ENCODE data around the gene MRGPRF. TPM values are rescaled to one million over a fixed set of nuclear protein-coding genes. Genes with fewer than 3 reads are reported as not detected.

The MRGPRF gene
- total and polyA plus RNA-seq, 2 of the 8 experiments (the other 6 are each of a cell fraction or from before 2014, with no cell fraction given): 7.5 to 11.0 TPM

DNA sequence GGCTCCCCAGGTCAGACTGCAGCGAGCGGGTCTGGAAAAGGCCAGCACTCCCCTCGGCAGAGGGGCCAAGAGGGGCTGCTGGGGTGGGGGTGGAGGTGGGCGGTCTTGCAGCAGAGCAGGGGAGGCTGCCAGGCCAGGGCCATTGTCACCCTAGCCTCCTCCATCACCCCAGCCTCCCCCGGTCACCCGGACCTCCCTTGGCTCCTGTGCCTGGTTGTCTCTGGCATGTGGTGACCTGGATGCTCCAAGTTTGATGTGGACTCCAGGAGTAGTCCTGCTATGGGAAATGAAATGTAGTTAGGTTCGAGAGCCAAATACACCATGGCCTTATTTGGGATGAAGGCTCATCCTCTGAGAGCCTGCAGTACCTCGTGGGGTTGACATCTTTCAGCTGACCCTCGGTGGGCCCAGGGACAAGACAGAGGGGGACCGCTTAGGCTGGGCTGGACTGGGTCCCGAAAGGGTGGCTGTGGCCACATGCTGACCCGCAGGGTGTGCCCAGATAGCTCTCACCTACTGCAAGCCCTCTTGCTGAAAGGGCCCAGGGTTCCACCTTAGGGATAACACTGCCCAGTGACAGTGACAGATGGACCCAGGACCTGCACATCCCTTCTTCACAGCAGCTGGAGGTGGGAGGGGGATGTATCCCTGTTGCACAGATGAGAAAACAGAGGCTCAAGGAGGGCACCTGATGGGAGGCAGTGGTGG lies 56.3 kb downstream of the MRGPRF start:
- Histone ChIP-seq H2BK15ac (ENCODE audit: low read length) (no peak overlapping the region), H3K27me3 (replicated peaks in 1 of 4; ENCODE audit: control insufficient read depth in 3 of 4, extremely low read depth in 1 of 4, insufficient read depth in 3 of 4, low read length in 3 of 4) (no peaks in the 10 kb centered on the region), H3K9ac (replicated peaks in 1 of 4; ENCODE audit: extremely low read depth in 1 of 4, low read depth in 3 of 4, low read length in 3 of 4) (no peak overlapping the region), H3K79me2 (ENCODE audit: control insufficient read depth in 1 of 2, insufficient read depth in 2 of 2, low read length in 2 of 2) (no peaks in the 10 kb centered on the region), H4K20me1 (replicated peaks in 1 of 2; ENCODE audit: control insufficient read depth in 1 of 2, insufficient read depth in 2 of 2, low read length in 2 of 2) (no peaks in the 10 kb centered on the region), H3K14ac (ENCODE audit: insufficient read length) (no peak overlapping the region), H3K4me3 (ENCODE audit: extremely low read depth in 1 of 4, insufficient read depth in 2 of 4, low read depth in 3 of 4, low read length in 4 of 4) (no peak overlapping the region), H4K5ac (ENCODE audit: insufficient read length, low read depth, low read length) (no peak overlapping the region), H3K18ac (ENCODE audit: extremely low read depth, low read length) (no peak overlapping the region), H3K56ac (replicated peaks; ENCODE audit: insufficient read length, low read depth, low read length) (no peak overlapping the region), H3K23ac (ENCODE audit: insufficient read length) (no peak overlapping the region), H2BK5ac (ENCODE audit: low read depth, low read length) (no peak overlapping the region), H3K4me1 (replicated peaks in 1 of 4; ENCODE audit: control insufficient read depth in 3 of 4, insufficient read depth in 4 of 4, low read length in 3 of 4) (peaks cover 0 to 8% (median 4%) of the 10 kb centered on the region in 4 experiments; a peak in 1 of 7 replicates), H3K36me3 (ENCODE audit: control insufficient read depth in 2 of 4, insufficient read depth in 4 of 4, low read length in 3 of 4) (no peaks in the 10 kb centered on the region), H3K9me3 (ENCODE audit: insufficient read depth in 2 of 2, low read depth in 1 of 2, low read length in 1 of 2) (no peaks in the 10 kb centered on the region), H3K23me2 (ENCODE audit: low read depth, low read length) (no peaks in the 10 kb centered on the region), H2BK12ac (ENCODE audit: low read depth, low read length) (no peak overlapping the region), H3K79me1 (ENCODE audit: low read depth, low read length) (no peaks in the 10 kb centered on the region), H4K8ac (ENCODE audit: extremely low read depth, insufficient read depth, low read length) (no peak overlapping the region), H3K27ac (ENCODE audit: low read depth, low read length) (no peak overlapping the region; the same call in 1 of the 2 replicates), H3K4ac (replicated peaks; ENCODE audit: insufficient read length, low read depth, low read length) (no peak overlapping the region), H3K4me2 (ENCODE audit: insufficient read depth in 1 of 2, low read depth in 2 of 2, low read length in 2 of 2) (no peak overlapping the region), H2BK20ac (ENCODE audit: low read length) (no peak overlapping the region), H2AFZ (ENCODE audit: low read length) (no peak overlapping the region), H4K91ac (replicated peaks; ENCODE audit: insufficient read length, low read length) (no peak overlapping the region), H2BK120ac (replicated peaks; ENCODE audit: low read depth, low read length) (no peak overlapping the region), H2AK5ac (ENCODE audit: low read depth, low read length) (no peak overlapping the region; the same call in 1 of the 2 replicates)
- FAIRE-seq (no peak), DNase-seq (ENCODE audit: low read depth in 1 of 2, low spot score in 2 of 2) (no peak)
- ChIA-PET POLR2A (ENCODE audit: partially characterized antibody) (interaction anchor here (1.1 kb wide), 1 partner anchor 23 kb away, joined by 3 read pairs; no protein-coding TSS in a partner anchor), CTCF (ENCODE audit: partially characterized antibody) (interaction anchor here (0.7 to 3.4 kb wide), 18 partner anchors 8 to 661 kb away, joined by 3 to 13 read pairs (median 6); partner anchors contain the start of gene MRGPRF)
- WGBS, 2 experiments (ENCODE audit: extremely low coverage in 1 of 2, insufficient coverage in 1 of 2, insufficient read length in 1 of 2, insufficient replicate concordance in 2 of 2, low coverage in 1 of 2, low lambda C conversion rate in 2 of 2, missing lambda C conversion rate in 1 of 2): 92% methylated on average over 6 of the region's 12 CpGs; no CpG with 5 or more reads in 1 of the 2 experiments
- no peak for TF ChIP-seq KDM1A (IDR thresholded peaks at IDR 0.05; ENCODE audit: borderline replicate concordance, low read length)
- TF ChIP-seq, protein P1, sequence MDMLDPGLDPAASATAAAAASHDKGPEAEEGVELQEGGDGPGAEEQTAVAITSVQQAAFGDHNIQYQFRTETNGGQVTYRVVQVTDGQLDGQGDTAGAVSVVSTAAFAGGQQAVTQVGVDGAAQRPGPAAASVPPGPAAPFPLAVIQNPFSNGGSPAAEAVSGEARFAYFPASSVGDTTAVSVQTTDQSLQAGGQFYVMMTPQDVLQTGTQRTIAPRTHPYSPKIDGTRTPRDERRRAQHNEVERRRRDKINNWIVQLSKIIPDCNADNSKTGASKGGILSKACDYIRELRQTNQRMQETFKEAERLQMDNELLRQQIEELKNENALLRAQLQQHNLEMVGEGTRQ (IDR thresholded peaks at IDR 0.05; ENCODE audit: low read length): no peak
- TF ChIP-seq CHD1 (IDR thresholded peaks at IDR 0.05; ENCODE audit: low read depth, low read length): no peak
- no peak for TF ChIP-seq MAFK (IDR thresholded peaks at IDR 0.05; ENCODE audit: low read depth, low read length)
- TF ChIP-seq SP2 (IDR thresholded peaks at IDR 0.05; ENCODE audit: low read length): no peak

Data from H1 (cell line).